Gastroesophageal sphincter (tissue), 4 donors: ENCODE results near the gene GCHFR. TPM values are rescaled to one million over a fixed set of nuclear protein-coding genes. Genes with fewer than 3 reads are reported as not detected.
A peak's percentile ranks its signal among the peaks of the same experiment; 100 is the strongest.

Source experiments
- ATAC-seq: fragments of 150-250 bp; one replicate; pipeline ENCODE4 v1.9.1; 2016; ENCODE audit warnings: mild to moderate bottlenecking, moderate library complexity
- H3K27ac ChIP-seq, 4 donors: fragments of 200-600 bp; sonication (generic) in 3 of 4; 1 replicate in 3 of 4; 2 replicates in 1 of 4; pipeline ENCODE4 v1.5.1; 2016 to 2019
- H3K27me3 ChIP-seq: fragments of 200-600 bp; sonication (generic); one replicate; pipeline ENCODE4 v1.5.1; 2019
- H3K36me3 ChIP-seq, 2 donors: fragments of 200-600 bp; sonication (generic); one replicate each; pipeline ENCODE4 v1.5.1; 2019; ENCODE audit warnings: control low read depth in 1 of 2
- H3K4me1 ChIP-seq, 3 donors: fragments of 200-600 bp; sonication (generic); 1 replicate in 2 of 3; 2 replicates in 1 of 3; pipeline ENCODE4 v1.5.1; 2016 to 2019; ENCODE audit warnings: control low read depth in 2 of 3
- H3K4me3 ChIP-seq, 2 donors: fragments of 200-600 bp; sonication (generic); one replicate each; pipeline ENCODE4 v1.5.1; 2019; ENCODE audit warnings: mild to moderate bottlenecking in 1 of 2, moderate library complexity in 1 of 2
- H3K9me3 ChIP-seq, 3 donors: fragments of 200-600 bp; sonication (generic); one replicate each; pipeline ENCODE4 v1.5.1; 2017 to 2019; ENCODE audit warnings: control low read depth in 2 of 3
- EP300 ChIP-seq: sonication (generic); formaldehyde crosslinking; IDR thresholded peaks from one replicate; pipeline ENCODE4 v1.6.1; 2017; ENCODE audit warnings: antibody characterized with exemption, mild to moderate bottlenecking
- POLR2A ChIP-seq, 2 donors: fragments of 450-650 bp; IDR thresholded peaks; one replicate each; pipeline ENCODE4 v1.6.1; 2017; ENCODE audit warnings: antibody characterized with exemption in 2 of 2, mild to moderate bottlenecking in 2 of 2, moderate library complexity in 1 of 2
- POLR2AphosphoS5 ChIP-seq: sonication (generic); formaldehyde crosslinking; IDR thresholded peaks from one replicate; pipeline ENCODE4 v1.6.1; 2017; ENCODE audit warnings: antibody characterized with exemption
- WGBS, 2 donors: methylation state at CpG; one replicate each; pipeline ENCODE4 v1.1.5; 2018; ENCODE audit warnings: low coverage in 1 of 2; 5-methylcytosine and 5-hydroxymethylcytosine counted together
- total RNA-seq, 4 donors: library from RNA; depleted of rRNA; stranded (reverse); fragments of >200 nt; gene quantifications; one replicate each; pipeline ENCODE4 v1.1.0, GENCODE V29; 2016
- TF ChIP-seq, protein P1 (sequence below), 4 experiments: fragments of 200-600 bp in 2 of 4; fragments of 450-650 bp in 2 of 4; sonication (generic) in 1 of 4; IDR thresholded peaks; one replicate each; pipeline ENCODE4 v1.5.1; 2017 to 2019; ENCODE audit warnings: antibody characterized with exemption in 4 of 4, mild to moderate bottlenecking in 2 of 4, moderate library complexity in 2 of 4

Gene GCHFR
- total RNA-seq, 4 donors from 2014 or later, result 5.8 to 12.1 (median 6.9) TPM

- 94 to 100% methylated on average over 3 to 4 of the region's 12 CpGs for WGBS, 2 donors
- Histone ChIP-seq H3K36me3 (peaks cover 0 to 59% of the 10 kb centered on the region in 2 donors), H3K4me1 (peaks cover 0 to 37% (median 4%) of the 10 kb centered on the region in 3 donors), H3K4me3 (no peak overlapping the region), H3K27ac (no peak overlapping the region), H3K9me3 (no peaks in the 10 kb centered on the region), H3K27me3 (no peaks in the 10 kb centered on the region)
- TF ChIP-seq EP300 (no peak), POLR2AphosphoS5 (no peak), POLR2A (IDR thresholded peaks at IDR 0.05) (no peak)
- TF ChIP-seq, protein P1, sequence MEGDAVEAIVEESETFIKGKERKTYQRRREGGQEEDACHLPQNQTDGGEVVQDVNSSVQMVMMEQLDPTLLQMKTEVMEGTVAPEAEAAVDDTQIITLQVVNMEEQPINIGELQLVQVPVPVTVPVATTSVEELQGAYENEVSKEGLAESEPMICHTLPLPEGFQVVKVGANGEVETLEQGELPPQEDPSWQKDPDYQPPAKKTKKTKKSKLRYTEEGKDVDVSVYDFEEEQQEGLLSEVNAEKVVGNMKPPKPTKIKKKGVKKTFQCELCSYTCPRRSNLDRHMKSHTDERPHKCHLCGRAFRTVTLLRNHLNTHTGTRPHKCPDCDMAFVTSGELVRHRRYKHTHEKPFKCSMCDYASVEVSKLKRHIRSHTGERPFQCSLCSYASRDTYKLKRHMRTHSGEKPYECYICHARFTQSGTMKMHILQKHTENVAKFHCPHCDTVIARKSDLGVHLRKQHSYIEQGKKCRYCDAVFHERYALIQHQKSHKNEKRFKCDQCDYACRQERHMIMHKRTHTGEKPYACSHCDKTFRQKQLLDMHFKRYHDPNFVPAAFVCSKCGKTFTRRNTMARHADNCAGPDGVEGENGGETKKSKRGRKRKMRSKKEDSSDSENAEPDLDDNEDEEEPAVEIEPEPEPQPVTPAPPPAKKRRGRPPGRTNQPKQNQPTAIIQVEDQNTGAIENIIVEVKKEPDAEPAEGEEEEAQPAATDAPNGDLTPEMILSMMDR (IDR thresholded peaks at IDR 0.05), result no peak
- no peak for ATAC-seq
These were observed 12.1 kb upstream of the GCHFR start for GRCh38 chr15:40751745-40752144.

- no peaks in the 10 kb centered on the region for H3K9me3 ChIP-seq
- peak; percentile 18 for ATAC-seq
- WGBS, 2 donors, result no CpG with 5 or more reads among the region's 22 CpGs
- H3K36me3 ChIP-seq, result peaks cover 0 to 31% of the 10 kb centered on the region in 2 donors
- TF ChIP-seq POLR2AphosphoS5 (no peak), EP300 (no peak), POLR2A (IDR thresholded peaks at IDR 0.05) (no peak)
- H3K4me3 ChIP-seq, result peak overlapping the region; percentile 73 to 94
- H3K27me3 ChIP-seq, result no peaks in the 10 kb centered on the region
- H3K4me1 ChIP-seq, result peaks cover 0 to 37% (median 4%) of the 10 kb centered on the region in 3 donors
- peak overlapping the region; percentile 36 to 87 (median 84) for H3K27ac ChIP-seq
These were observed 9.3 kb upstream of the GCHFR start for GRCh38 chr15:40754574-40754882.

- TF ChIP-seq, protein P1 (IDR thresholded peaks at IDR 0.05), result peak in 3 of 4 experiments; percentile 17 to 46 (median 46)
- TF ChIP-seq POLR2A (IDR thresholded peaks at IDR 0.05) (peak; percentile 43 to 54), POLR2AphosphoS5 (peak; percentile 65), EP300 (no peak)
- H3K4me3 ChIP-seq, result peak within 1 kb of the TSS; percentile 73 to 94
- peaks cover 0 to 37% (median 4%) of the 10 kb centered on the region in 3 donors for H3K4me1 ChIP-seq
- H3K27ac ChIP-seq, result peak within 1 kb of the TSS; percentile 36 to 87 (median 84)
- no peaks in the 10 kb centered on the region for H3K9me3 ChIP-seq
- no peaks in the 10 kb centered on the region for H3K27me3 ChIP-seq
- WGBS, 2 donors, result 0 to 1% methylated on average over 15 to 24 of the region's 66 CpGs
- peak; percentile 95 for ATAC-seq
- peaks cover 0 to 25% of the 10 kb centered on the region in 2 donors for H3K36me3 ChIP-seq
These were observed 8.7 kb upstream of the GCHFR start, which contains the start of gene RMDN3 for GRCh38 chr15:40754883-40755811. TSS of gene RMDN3 (minus strand) at chr15:40755254. CDS start at chr15:40754783, 471 bp downstream.

GRCh38 chr15:40755812-40756208 lies 8.1 kb upstream of the GCHFR start:
- Histone ChIP-seq H3K27ac (peak overlapping the region in 3 of 4 donors; percentile 80 to 87 (median 87)), H3K4me1 (peaks cover 0 to 37% (median 4%) of the 10 kb centered on the region in 3 donors), H3K9me3 (no peaks in the 10 kb centered on the region), H3K27me3 (no peaks in the 10 kb centered on the region), H3K4me3 (peak overlapping the region; percentile 73 to 94), H3K36me3 (peaks cover 0 to 18% of the 10 kb centered on the region in 2 donors)
- ATAC-seq, result no peak
- TF ChIP-seq POLR2AphosphoS5 (no peak), EP300 (no peak), POLR2A (IDR thresholded peaks at IDR 0.05) (no peak)
- TF ChIP-seq, protein P1 (IDR thresholded peaks at IDR 0.05), result no peak
- 73 to 74% methylated on average over 5 to 10 of the region's 10 CpGs for whole genome bisulfite sequencing, 2 donors

DNA sequence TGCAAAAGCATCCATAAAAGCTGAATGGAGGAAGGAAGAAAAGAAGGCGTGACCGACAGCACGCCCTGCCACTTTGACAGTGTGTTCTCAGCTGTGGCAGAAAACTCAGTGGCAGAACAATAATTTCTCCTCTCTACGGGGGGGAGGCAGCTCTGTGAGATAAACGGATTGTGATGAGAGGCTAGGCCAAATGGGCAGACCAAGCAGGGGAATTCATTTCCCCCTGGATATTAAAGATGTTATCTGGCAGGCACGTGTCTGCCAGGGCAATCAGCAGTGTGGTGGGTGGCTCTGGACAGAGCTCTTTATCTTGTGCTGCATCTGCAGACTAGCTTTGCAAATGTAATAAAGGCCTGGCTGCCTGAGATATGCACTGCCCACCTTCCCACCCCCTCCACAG lies 6.9 kb upstream of the GCHFR start:
- Histone ChIP-seq H3K36me3 (peaks cover 0 to 7% of the 10 kb centered on the region in 2 donors), H3K27ac (no peak overlapping the region), H3K4me3 (no peak overlapping the region), H3K9me3 (no peaks in the 10 kb centered on the region), H3K4me1 (peaks cover 0 to 34% (median 4%) of the 10 kb centered on the region in 3 donors), H3K27me3 (no peaks in the 10 kb centered on the region)
- TF ChIP-seq, protein P1 (IDR thresholded peaks at IDR 0.05), result no peak
- TF ChIP-seq EP300 (no peak), POLR2AphosphoS5 (no peak), POLR2A (IDR thresholded peaks at IDR 0.05) (no peak)
- ATAC-seq, result no peak
- 16 to 81% methylated on average over 3 to 4 of the region's 6 CpGs for WGBS, 2 donors
